Esophagus (tissue), 2 donors: ENCODE results near the gene PSMG2. TPM values are rescaled to one million over a fixed set of nuclear protein-coding genes. Genes with fewer than 3 reads are reported as not detected.

Experiments used
- H3K27ac ChIP-seq, 2 donors: one replicate each; pipeline ENCODE4 v1.5.1; 2013; ENCODE audit warnings: low read depth in 2 of 2, mild to moderate bottlenecking in 2 of 2, inconsistent platforms in 1 of 2, low read length in 1 of 2, moderate library complexity in 1 of 2
- H3K27me3 ChIP-seq, 2 donors: one replicate each; pipeline ENCODE4 v1.6.1; 2013; ENCODE audit warnings: low read length in 2 of 2, control low read depth in 1 of 2, mild to moderate bottlenecking in 1 of 2; ENCODE audit not compliant: insufficient read depth in 2 of 2, control insufficient read depth in 1 of 2
- H3K36me3 ChIP-seq, 2 donors: one replicate each; pipeline ENCODE4 v1.6.1; 2013; ENCODE audit warnings: low read length in 1 of 2; ENCODE audit not compliant: control insufficient read depth in 2 of 2, insufficient read depth in 2 of 2
- H3K4me1 ChIP-seq, 2 donors: one replicate each; pipeline ENCODE4 v1.6.1; 2013; ENCODE audit warnings: low read length in 1 of 2; ENCODE audit not compliant: control insufficient read depth in 2 of 2, insufficient read depth in 2 of 2
- H3K4me3 ChIP-seq, 2 donors: one replicate each; pipeline ENCODE4 v1.5.1; 2013; ENCODE audit warnings: low read length in 2 of 2, mild to moderate bottlenecking in 2 of 2, low read depth in 1 of 2, moderate library complexity in 1 of 2
- H3K9me3 ChIP-seq, 2 donors: one replicate each; pipeline ENCODE4 v1.6.1; 2013; ENCODE audit warnings: mild to moderate bottlenecking in 2 of 2, low read depth in 1 of 2, low read length in 1 of 2, moderate library complexity in 1 of 2; ENCODE audit not compliant: control insufficient read depth in 2 of 2, insufficient read depth in 1 of 2
- WGBS, 2 donors: extraction: QIAGEN DNeasy Blood & Tissue Kit; methylation state at CpG; one replicate each; pipeline ENCODE4 v1.1.7; 2013; 5-methylcytosine and 5-hydroxymethylcytosine counted together
- polyA plus RNA-seq, 2 donors: library from polyadenylated mRNA; stranded (reverse); fragments of 200-250 nt; gene quantifications; one replicate each; pipeline ENCODE4 v1.2.3, GENCODE V29; 2013
- donor health status: healthy with polysubstance abuse.
- donor health status: Bipolar disorder and iron deficiency.

Gene PSMG2
- polyA plus RNA-seq, 2 donors: 66.6 to 76.6 TPM

- no peaks in the 10 kb centered on the region for H3K27me3 ChIP-seq
- no peak overlapping the region for H3K4me3 ChIP-seq
- no peaks in the 10 kb centered on the region for H3K9me3 ChIP-seq
- 85 to 86% methylated on average over 15 of the region's 15 CpGs for WGBS, 2 donors
- H3K36me3 ChIP-seq: no peaks in the 10 kb centered on the region
- H3K27ac ChIP-seq: no peak overlapping the region
- no peaks in the 10 kb centered on the region for H3K4me1 ChIP-seq
Observed at GRCh38 chr18:12770469-12771219, 67.8 kb downstream of the PSMG2 start.

GRCh38 chr18:12772111-12772510 lies 69.3 kb downstream of the PSMG2 start:
- Histone ChIP-seq H3K4me1 (no peaks in the 10 kb centered on the region), H3K4me3 (no peak overlapping the region), H3K9me3 (no peaks in the 10 kb centered on the region), H3K36me3 (no peaks in the 10 kb centered on the region), H3K27me3 (no peaks in the 10 kb centered on the region), H3K27ac (no peak overlapping the region)
- 72 to 75% methylated on average over 6 of the region's 6 CpGs for WGBS, 2 donors

DNA sequence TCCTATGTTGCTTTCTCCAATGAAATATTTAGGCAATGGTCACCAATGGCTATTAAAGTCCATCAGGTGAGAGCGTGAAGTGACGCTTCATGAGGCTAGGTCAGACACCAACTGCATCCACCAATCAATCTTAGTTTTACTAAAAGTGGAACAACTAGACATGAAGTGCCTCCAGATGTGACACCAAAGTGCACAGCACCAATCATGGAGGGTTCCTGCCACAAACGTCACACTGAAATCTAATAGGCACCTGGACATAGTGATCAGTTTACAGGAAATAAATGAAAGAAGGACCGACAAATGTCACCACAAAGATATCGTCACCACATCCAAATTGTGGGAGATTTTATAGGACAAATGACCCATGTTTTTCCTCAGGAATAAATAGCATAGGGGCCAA lies 70.5 kb downstream of the PSMG2 start:
- WGBS, 2 donors: 86 to 90% methylated on average over 5 of the region's 5 CpGs
- H3K27me3 ChIP-seq: no peaks in the 10 kb centered on the region
- no peaks in the 10 kb centered on the region for H3K4me1 ChIP-seq
- H3K9me3 ChIP-seq: no peaks in the 10 kb centered on the region
- H3K27ac ChIP-seq: no peak overlapping the region
- H3K36me3 ChIP-seq: no peaks in the 10 kb centered on the region
- H3K4me3 ChIP-seq: no peak overlapping the region

- no peaks in the 10 kb centered on the region for H3K9me3 ChIP-seq
- H3K4me1 ChIP-seq: no peaks in the 10 kb centered on the region
- no peaks in the 10 kb centered on the region for H3K27me3 ChIP-seq
- no peak overlapping the region for H3K27ac ChIP-seq
- no peaks in the 10 kb centered on the region for H3K36me3 ChIP-seq
- 84 to 87% methylated on average over 9 of the region's 9 CpGs for WGBS, 2 donors
- no peak overlapping the region for H3K4me3 ChIP-seq
Observed at GRCh38 chr18:12774982-12775381, 72.1 kb downstream of the PSMG2 start.

Other genes starting within 250 kb of the PSMG2 start
- 1 to 10 TPM; 4.7 to 5.0 TPM for gene SPIRE1, start 44.9 kb upstream of the PSMG2 start, polyA plus RNA-seq
- gene CEP76, start 319 bp upstream of the PSMG2 start, polyA plus RNA-seq: 1 to 10 TPM; 2.8 to 4.9 TPM
- gene PTPN2, start 181.2 kb downstream of the PSMG2 start, polyA plus RNA-seq: 10 to 100 TPM; 18.9 to 20.7 TPM
- gene SEH1L, start 245.0 kb downstream of the PSMG2 start, polyA plus RNA-seq: 10 to 100 TPM; 19.3 to 20.0 TPM